ENCODE results near the gene DAGLA. TPM values are rescaled to one million over a fixed set of nuclear protein-coding genes. Genes with fewer than 3 reads are reported as not detected.
A peak's percentile ranks its signal among the peaks of the same experiment; 100 is the strongest.

DAGLA gene
- total RNA-seq, 1 donor, result 0.54 TPM

DNA sequence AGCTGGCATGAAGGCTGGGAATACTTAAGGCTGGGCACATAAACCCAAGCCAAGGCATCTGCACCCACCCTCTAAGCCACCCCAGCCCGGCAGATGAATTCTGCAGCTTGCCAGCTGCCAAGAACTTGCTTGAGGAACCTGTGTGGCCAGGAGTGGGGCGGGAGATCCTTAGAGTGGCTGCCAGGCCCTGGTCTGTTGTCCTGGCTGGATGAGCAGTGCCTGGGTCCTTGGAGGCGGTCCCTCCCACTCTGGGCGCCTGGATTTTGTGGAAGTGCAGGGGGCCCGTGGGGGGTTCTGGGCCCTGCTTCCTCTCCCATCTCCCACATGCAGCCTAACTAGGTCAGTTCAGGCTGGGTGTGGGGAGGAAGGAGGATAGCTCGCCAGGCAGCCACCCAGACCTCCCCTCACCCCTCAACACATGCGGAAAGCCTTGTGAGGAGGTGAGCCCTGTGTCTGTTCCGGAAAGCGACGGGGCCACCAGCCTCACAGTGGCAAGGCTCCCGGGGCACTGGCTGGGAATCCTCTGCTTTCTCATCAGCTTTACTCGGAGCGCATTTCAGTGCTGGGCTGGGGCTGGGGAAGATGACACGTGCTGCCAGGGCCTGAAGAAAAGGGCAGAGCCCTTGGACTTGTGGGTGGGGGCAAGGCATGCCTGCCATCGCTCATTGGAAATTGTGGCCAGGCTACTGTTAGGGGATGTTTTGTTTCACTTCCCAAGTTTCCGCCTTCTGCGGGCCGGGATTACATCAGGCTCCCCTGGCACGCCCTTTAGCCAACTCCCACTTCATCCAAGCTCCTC lies 8.4 kb downstream of the DAGLA start:
- DNase-seq (ENCODE audit: low read depth in 2 of 3, low spot score in 2 of 3), result no peak

DNA sequence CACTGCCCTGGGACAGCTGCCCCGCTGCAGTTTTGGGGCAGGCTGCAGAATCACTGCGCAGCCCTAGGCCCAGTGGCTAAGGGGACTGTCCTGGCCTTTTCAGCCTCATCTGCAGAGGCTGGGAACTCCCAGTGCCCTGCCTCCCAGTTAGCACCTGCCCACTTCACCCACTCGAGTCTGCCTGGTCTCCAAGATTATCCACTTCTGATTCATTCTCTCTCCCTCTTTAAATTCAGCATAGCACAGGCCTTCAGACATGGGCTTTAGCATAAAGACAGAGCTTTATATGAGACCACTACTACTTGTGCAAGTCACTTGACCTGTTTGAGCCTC lies 8.9 kb downstream of the DAGLA start:
- no peak for DNase-seq (ENCODE audit: low read depth in 2 of 3, low spot score in 2 of 3)

DNA sequence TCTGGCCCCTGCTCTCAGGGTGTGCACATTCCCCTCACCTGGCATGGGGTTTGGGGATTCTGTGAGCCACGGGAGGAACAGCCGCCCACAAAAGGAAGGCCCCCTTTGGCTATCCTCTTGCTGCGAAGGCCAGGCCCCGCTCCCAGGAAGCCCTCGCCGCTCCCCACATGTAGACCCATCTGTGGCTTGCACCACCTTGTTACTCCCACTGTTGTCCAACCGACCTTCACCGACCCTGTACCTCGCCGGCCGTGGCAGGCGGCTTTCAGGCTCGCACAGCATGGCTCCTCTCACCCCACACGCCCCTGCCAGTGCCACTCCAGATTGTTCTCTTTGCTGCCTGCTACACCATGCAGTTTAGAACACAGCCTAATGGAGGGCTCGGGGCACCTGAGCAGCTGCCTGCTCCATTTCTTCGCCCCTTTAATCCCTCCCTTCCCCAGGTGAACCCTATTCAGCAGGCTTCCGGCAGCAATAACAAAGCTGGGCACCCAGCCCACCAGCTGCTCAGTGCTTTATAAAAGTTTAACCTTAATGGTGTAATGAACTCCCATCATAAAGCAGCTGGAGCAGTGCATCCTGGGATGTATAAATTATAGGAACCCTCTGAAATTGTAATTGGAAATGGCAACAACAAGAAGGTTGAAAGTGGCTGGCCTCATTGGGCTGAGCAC lies 10.7 kb downstream of the DAGLA start:
- DNase-seq (ENCODE audit: low read depth in 2 of 3, low spot score in 2 of 3), result no peak

DNA sequence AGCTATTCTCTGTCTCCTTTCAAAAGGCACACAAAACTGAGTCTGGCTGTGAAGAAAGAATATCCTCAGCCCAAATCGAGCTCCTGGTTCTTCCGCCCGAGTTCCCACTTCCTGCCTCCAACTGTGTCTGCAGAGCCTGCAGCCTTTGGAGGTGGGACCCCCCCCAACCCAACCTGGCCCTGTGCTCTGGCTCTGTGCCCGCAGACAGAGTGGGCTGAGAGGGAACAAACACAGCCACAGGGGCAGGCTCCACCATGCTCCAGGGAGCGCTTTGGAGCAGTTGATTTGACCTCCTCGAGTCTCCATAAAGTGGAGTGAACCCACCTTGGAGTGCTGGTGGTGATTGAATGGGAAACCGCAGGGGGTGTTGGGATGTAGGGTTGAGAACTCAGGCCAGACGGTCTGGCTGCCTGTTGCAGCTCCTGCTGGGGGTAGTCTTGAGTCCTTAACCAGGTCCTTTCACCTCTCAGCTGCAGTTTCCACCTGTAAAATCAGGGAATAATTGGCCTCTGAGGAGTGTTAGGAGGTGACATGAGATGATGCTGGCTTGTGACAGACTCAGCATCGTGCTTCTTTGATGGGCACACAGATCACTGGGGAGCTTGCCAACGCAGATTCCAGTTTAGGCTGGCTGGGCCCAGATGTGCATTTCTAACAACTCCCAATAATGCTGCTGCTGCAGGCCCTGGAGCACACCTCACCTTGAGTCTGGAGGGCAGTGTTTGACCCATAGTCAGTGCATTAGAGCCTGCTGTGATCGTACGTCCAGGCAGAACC lies 11.4 kb downstream of the DAGLA start:
- no peak for DNase-seq (ENCODE audit: low read depth in 2 of 3, low spot score in 2 of 3)

DNA sequence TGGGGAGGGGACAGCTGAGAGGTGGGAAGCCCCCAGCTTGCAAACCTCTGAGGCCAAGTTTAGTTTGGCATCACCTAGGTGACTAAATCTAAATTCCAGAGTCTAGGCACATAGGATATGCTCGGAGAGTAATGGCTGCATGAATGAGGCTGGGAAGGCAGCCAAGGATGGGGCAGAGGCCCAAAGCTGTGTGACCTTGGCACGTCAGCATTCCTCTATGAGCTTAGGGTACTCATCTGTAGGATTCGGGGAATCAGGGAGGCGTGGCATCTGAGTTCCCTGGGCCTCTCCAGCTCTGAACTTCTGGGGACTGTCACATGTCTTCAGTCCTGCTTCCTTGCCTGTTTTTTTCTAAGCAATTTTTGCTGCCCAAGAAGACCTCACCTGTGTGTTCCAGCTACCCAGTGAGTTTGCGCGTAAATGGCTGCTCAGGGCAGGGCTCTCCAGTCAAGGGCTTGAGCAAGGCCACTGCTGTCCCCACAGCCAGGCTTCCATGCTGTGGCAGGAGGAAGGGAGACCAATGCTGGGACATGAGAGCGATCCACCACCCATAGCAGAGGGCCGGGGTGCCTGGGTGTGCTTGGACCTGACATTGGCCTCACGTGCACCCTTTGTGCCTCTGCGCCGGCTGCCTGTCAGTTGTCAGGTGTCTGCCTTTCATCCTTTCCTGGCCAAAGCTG lies 13.9 kb downstream of the DAGLA start:
- no peak for DNase-seq (ENCODE audit: low read depth in 2 of 3, low spot score in 2 of 3)

DNA sequence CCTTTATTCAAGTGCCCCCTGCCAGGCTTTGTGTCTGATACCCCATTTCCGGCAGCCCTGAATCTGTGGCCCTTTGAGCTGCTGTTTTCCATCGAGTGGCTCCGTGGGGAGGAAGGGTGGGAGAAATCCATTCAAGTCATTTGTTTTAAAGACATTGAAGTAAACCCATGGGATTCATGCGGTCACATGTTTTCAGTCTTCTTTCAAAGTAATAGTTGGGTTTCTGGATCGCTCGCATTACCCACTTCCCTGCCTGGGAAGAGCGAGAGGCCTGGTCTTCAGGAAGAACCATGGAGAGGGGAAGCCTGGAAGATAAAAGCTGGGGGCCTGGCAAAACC lies 14.4 kb downstream of the DAGLA start:
- no peak for DNase-seq (ENCODE audit: low read depth in 2 of 3, low spot score in 2 of 3)

DNA sequence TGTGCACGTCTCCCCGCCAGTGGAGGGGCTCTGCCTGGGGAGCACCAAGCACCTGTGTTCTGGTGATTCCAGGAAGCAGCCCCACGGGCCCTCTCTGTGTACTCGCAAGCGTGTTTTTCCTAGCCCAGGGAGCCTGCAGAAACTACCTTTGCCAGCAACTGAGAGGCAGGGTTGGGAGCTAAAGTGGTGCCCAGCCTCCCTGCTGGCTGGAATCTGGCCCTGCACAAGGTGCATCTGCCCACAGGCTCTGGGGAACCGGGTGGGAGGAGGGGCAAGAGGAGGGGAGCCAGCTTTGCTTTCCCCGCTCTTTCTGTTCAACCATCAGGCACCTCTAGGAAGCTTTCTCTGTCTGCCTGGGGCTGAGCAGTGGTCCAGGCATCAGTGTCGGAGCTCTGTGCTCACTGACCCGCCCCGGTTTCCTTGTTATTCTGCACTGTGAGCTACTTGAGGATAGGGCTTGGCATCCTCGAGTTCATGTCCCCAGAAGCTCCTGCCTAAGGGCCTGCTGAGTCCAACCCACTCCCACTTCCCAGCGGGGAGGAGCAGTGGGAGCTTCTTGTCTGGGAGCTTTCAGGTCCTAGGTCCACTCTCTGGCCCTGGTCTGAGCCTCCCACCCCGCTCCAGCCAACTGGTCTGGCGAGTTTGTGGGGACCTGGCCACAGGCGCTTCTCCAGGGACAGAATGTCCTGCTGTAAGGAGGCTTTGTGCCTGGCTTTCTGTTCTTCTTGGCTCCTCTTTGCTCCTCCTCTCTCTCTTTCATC lies 14.9 kb downstream of the DAGLA start:
- DNase-seq (ENCODE audit: low read depth in 2 of 3, low spot score in 2 of 3), result no peak

DNA sequence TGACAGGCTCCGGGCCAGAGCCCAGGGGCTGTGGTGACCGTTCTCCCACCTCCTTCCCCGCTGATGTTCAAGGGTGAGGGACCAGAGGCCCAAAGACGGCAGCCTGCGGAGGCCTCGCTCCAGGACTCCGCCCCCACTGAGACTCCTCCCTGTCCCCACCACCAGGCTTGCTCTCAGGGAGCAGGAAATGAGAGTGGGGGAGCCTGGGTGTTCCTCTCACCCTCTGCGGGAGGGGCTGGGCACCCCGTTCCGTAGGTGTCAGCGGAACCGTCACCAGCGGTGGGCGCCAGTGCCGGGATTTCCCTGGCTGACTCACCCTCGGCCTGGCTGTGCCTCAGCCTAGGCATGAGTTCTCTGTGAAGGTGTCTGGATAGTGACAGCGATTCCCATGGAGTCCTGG lies 15.7 kb downstream of the DAGLA start:
- peak; percentile 72 to 95 (median 93) for DNase-seq (ENCODE audit: low read depth in 2 of 3, low spot score in 2 of 3)

DNA sequence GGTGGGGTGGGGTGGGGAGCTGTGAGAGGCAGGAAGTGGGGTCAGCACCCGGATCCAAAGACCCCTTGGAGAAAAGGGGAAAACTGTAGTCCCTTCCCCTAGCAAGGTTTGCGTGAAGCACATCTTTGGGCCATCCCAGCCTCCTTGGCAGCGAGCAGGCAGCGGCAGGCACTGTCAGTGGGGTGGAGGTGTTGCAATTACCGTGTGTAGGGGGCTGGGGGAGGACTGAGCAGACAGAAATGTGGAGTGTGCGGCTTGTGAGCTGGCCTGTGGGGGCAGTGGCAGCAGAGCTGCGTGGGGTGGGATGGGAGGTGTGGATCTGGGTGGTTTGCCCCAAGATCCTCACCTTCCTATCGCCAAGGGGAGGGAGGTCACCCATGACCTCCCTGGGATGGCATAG lies 16.4 kb downstream of the DAGLA start:
- no peak for DNase-seq (ENCODE audit: low read depth in 2 of 3, low spot score in 2 of 3)

DNA sequence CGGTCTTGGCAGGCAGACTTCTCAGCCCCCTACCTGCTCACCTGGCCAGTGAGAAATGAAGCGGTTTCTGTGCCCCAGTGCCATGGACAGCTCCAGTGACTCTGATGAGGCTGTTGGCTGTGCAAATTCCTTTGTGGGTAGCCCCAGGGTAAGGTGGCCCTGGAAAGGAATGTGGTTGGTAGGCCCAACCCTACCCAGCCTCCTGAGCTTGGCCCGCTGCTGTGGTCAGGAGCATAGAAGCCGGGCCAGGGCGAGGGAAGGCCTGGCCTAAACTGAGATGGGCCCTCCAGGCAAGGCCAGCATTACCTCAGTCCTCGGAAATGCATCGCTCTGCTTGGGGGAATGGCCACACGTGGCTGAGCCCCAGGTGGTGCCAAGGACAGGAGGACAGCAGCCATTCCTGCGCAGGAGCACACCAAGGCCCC lies 16.9 kb downstream of the DAGLA start:
- DNase-seq (ENCODE audit: low read depth in 2 of 3, low spot score in 2 of 3), result no peak

DNA sequence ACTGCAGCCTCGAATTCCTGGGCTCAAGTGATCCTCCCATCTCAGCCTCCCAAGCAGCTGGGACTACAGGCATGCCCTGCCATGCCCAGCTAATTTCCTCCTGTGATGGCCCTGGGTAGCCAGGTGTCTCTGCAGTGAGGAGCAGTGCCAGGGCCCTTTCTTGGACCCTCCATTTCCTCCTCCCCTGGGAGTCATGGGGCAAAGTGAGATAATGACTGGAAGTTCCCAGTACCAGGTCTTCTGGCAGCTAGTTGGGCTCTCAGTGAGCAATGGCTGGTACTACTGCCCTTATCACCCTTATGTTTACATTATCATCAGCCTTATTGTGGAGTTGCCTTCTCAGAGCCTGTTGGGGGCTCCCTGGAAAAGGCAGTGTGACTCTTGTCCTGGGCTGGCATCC lies 17.6 kb downstream of the DAGLA start:
- DNase-seq (ENCODE audit: low read depth in 2 of 3, low spot score in 2 of 3), result no peak

DNA sequence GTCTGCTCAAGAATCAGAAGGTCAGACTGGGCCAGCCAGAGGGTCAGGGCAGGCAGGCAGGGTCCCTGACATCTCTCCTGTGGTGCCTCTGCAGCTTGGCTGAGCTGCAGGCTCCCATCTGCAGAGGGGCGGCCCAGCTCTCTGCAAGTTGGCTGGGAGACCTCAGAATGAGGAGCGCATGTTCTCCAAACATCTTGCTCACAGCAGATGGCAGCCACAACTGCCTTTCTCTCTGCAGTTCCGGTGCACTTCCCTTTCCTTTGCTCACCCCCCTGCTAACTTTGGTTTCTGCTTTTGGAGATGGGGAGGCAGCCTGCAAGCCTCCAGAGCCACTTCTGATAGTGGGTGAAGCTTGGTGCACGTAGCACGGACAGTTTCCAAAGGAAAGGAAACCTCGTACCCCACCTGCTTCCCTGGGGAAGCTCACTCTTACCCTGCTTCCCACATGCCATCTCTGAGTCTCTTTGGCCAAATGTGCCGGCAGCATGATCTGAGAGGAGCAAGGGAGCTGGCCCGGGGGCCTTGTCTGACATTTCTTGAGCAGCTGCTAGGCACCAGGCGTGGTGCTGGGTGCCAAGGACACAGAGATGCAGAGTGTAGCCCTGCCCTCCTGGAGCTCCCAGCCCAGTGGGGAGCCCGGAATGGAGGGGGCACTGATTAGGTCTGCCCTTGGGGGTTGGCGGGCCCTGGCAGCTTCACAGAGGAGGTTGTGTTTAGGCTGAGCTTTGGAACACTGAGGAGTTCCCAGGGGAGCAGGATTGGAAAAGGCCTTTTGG lies 18.2 kb downstream of the DAGLA start:
- DNase-seq (ENCODE audit: low read depth in 2 of 3, low spot score in 2 of 3), result peak in 2 of 3 donors; percentile 74 to 90

DNA sequence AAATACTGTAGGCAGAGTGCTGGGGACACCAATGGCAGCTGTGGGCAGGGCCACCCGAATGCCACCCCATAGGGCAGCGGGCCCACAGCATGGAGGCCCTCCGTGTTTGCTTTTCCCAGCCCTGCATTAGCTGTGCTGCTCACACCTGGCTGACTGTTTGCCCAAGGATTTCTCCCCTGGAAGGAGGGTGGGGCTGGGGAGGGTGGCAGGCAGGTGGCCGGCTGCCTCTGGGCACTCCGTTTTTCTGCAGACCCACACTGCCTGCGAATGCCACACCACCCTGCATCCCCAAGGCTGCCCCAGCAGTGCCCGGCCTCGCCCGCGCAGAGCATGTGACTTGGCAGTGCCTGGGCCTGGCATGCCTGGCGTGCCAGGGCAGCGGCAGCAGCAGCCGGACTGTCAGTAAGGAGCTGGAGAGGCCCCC lies 19.6 kb downstream of the DAGLA start:
- no peak for DNase-seq (ENCODE audit: low read depth in 2 of 3, low spot score in 2 of 3)

DNA sequence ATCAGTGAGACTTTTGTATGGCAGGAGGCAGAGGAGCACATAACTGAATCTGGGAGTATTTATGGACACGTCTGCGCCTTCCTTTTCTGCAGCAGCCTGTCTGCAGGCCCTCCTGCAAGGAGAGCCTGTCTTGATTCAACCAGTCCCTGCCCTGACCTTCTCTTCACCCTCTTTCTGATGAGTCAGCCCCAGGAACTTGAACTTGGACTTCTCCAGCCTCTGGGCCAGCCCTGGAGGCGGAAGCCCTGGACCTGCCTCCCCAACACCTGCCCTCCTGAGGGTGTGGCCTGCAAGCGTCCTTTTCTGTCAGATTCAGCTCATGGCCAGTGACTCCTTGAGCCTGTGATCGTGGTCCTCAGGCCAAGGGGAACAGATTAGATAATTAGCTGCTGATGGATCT lies 20.0 kb downstream of the DAGLA start:
- DNase-seq (ENCODE audit: low read depth in 2 of 3, low spot score in 2 of 3), result no peak

DNA sequence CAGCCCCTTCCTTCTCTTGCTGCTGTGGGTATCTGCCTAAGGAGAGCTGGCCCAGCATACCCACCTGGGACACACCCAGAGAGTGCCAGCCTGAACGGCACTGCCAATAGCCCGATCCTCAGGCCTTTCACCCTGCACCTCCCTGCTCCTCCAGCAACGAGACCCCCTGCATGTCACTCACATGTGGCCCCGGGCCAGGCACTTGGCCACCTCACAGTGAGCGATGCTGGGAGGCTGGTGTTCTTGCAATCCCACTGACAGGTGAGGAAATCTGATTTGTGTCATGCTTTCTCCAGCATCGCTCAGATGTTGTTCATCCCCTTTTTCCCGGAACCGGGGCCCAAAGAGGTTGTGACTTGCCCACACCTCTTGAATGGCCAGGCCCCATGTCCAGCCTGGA lies 20.5 kb downstream of the DAGLA start:
- DNase-seq (ENCODE audit: low read depth in 2 of 3, low spot score in 2 of 3), result no peak

DNA sequence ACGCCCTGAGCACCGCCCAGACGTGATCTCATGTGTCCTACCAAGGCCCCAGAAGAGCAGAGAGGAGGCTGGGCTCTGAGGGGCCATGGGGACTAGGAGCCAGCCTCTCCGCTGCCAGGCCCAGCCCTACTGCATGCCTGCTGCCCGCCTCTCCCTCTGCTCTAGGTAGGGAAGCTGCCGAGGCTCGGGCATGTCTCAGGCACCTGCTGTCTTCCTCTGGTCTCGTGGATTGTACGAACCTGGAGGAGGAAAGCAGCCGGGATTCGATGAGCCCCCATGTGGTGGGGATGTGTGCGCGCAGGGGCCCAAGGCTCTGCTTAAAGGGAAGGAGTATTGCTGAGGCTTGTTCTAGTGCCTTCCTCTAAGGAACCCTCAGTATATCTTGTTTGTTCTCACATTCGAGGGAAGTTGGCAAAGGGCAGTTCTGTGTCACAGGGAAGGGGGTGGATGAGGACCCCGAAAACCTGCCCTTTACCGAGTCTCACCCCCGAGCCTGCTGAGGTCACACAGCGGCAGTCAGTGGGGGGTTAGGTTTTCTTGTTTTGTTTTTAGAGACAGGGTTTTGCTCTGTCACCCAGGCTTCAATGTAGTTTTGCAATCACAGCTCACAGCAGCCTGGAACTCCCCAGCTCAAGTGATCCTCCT lies 21.2 kb downstream of the DAGLA start:
- DNase-seq (ENCODE audit: low read depth in 2 of 3, low spot score in 2 of 3), result peak in 1 of 3 donors; percentile 58

DNA sequence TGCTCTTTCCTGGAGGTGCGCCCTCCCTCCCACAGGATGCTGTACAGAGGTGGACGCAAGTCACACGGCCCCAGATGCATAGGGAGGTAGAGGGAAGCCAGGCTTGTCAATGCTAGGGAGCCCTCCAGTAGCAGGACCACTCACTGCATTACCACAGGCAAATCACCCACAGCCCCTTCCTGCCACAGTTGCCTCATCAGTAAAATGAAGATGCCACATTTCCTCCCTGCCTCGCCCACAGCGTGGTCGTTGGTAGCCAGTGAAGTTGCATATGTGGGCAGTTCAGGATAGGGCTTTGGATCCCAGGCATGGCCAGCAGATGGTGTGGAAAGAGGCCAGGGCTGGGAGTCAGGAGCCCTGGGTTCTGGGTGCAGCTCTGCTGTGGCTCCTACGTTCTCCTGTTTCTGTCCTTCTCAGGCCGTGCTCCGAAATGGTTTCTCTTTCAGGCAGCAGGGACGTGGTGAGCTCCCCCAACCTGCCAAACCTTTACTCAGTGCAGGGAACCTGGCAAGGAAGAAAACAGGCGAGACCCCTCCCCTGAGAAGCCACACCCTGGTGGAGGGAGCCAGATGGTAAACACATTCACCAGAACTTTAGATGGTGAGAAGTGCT lies 22.6 kb downstream of the DAGLA start:
- DNase-seq (ENCODE audit: low read depth in 2 of 3, low spot score in 2 of 3), result no peak

DNA sequence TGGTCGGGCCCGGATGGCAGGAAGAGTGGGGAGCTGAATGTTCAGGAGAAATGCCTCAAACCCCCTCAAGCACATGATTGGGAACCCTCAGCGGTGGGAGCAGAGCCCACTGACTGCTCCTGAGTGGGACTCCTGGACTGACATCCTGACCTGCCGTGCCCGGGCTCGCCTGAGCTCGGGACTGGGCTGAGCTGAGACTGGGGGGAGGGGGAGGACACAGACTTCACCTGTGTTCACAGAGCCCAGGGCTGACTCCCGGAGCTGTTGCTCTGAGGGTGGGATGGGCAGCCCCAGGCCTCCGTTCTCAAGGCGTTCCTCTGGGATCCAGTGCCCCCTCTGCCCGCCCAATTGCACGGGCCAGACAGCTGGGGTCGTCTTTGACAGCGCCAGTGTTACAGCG lies 24.6 kb downstream of the DAGLA start:
- DNase-seq (ENCODE audit: low read depth in 2 of 3, low spot score in 2 of 3), result no peak
